Occipital lobe (tissue), 2 donors: ENCODE results near the gene ADD3. TPM values are rescaled to one million over a fixed set of nuclear protein-coding genes. Genes with fewer than 3 reads are reported as not detected.

Source experiments
- DNase-seq: peaks from one replicate; lab custom pipeline; 2025; lab: John Stamatoyannopoulos, UW
- total RNA-seq: library from RNA; depleted of rRNA; stranded (reverse); fragments of >200 nt; gene quantifications from one replicate; pipeline ENCODE4 v1.2.3, GENCODE V29; 2014

Gene ADD3
- total RNA-seq, 1 donor from 2014 or later, result 109 TPM

- DNase-seq, result no peak
Observed at GRCh38 chr10:110149259-110149658, 141.5 kb downstream of the ADD3 start.

GRCh38 chr10:110150046-110150445 is 142.3 kb downstream of the ADD3 start:
- DNase-seq, result no peak

- DNase-seq, result no peak
Observed at GRCh38 chr10:110150981-110151380, 143.2 kb downstream of the ADD3 start.

- DNase-seq, result no peak
Observed at GRCh38 chr10:110151467-110151866, 143.7 kb downstream of the ADD3 start.

GRCh38 chr10:110151971-110152370 is 144.2 kb downstream of the ADD3 start:
- DNase-seq, result no peak

- no peak for DNase-seq
Observed at GRCh38 chr10:110153396-110153795, 145.6 kb downstream of the ADD3 start.

GRCh38 chr10:110156046-110156445 is 148.3 kb downstream of the ADD3 start:
- no peak for DNase-seq

GRCh38 chr10:110158051-110159005 is 150.5 kb downstream of the ADD3 start:
- DNase-seq, result no peak

- DNase-seq, result no peak
Observed at GRCh38 chr10:110160081-110160480, 152.3 kb downstream of the ADD3 start.

GRCh38 chr10:110160522-110160921 is 152.7 kb downstream of the ADD3 start:
- no peak for DNase-seq

- DNase-seq, result no peak
Observed at GRCh38 chr10:110162741-110163145, 155.0 kb downstream of the ADD3 start.

GRCh38 chr10:110163192-110163773 is 155.5 kb downstream of the ADD3 start:
- DNase-seq, result no peak

GRCh38 chr10:110163841-110164240 is 156.1 kb downstream of the ADD3 start:
- no peak for DNase-seq

- no peak for DNase-seq
Observed at GRCh38 chr10:110165239-110165638, 157.5 kb downstream of the ADD3 start.

GRCh38 chr10:110167149-110167548 is 159.4 kb downstream of the ADD3 start:
- DNase-seq, result no peak

- no peak for DNase-seq
Observed at GRCh38 chr10:110168601-110169481, 161.1 kb downstream of the ADD3 start.

GRCh38 chr10:110169586-110169985 is 161.8 kb downstream of the ADD3 start:
- no peak for DNase-seq

- DNase-seq, result no peak
Observed at GRCh38 chr10:110170142-110170971, 162.6 kb downstream of the ADD3 start.

GRCh38 chr10:110171032-110171431 is 163.2 kb downstream of the ADD3 start:
- DNase-seq, result no peak

GRCh38 chr10:110172155-110172554 is 164.4 kb downstream of the ADD3 start:
- no peak for DNase-seq

- DNase-seq, result no peak
Observed at GRCh38 chr10:110174201-110174600, 166.4 kb downstream of the ADD3 start.
